GM12801 (cell line): ENCODE measurements around the gene CYREN.

Source experiments
- CTCF ChIP-seq: IDR thresholded peaks from one replicate; pipeline ENCODE4 v1.5.1; 2011; ENCODE audit warnings: control low read depth; ENCODE audit not compliant: insufficient read length; ENCODE audit errors: extremely low read depth

The CYREN gene

DNA sequence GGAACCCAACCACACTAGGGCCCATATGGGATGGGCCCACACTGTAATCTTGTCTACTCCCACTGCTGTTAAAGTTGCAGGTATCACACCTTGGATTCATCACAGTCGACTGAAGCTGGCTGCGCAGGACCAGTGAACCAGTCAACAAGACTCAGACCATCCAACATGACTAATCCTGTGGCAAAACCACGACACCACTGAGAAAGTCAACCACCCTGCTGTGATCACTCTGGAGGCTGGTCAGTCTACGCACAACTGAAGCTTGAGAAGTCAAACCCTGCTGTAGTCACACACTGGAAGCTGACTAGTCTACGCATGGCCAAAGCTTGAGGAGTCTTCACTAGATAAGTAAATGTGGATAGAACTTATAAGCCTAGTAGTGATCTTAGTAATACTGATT lies 9.6 kb upstream of the CYREN start:
- no peak for TF ChIP-seq CTCF

- TF ChIP-seq CTCF = no peak
Observed at GRCh38 chr7:135179321-135179925, 8.9 kb upstream of the CYREN start.

- no peak for TF ChIP-seq CTCF
Observed at GRCh38 chr7:135178364-135178763, 7.9 kb upstream of the CYREN start.

DNA sequence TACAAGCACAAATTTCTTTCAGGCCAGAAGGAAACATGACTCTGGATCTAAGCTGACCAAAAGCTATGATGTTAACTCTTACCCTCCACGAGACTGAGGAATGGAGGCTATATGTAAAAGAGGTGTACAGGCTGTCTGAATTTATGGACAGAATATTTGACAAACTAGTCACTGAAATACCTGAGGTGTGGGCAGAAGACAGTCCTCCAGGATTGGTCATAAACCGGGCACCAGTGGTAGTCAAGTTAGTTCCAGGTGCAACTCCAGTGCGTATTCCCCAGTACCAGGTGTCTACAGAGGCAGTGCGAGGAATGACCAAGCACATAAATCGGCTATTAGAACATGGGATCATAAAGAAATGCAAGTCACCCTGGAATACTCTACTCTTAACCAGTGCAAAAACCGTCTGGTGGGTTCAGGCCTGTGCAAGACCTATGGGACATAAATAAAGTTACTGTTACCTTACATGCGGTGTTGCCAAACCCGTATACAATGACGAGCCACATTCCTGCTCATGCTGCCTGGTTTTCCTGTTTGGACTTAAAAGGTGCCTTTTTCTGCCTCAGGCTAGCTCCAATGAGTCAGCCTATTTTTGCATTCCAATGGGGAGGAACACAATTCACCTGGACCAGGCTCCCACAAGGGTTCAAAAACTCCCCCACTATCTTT lies 6.7 kb upstream of the CYREN start:
- no peak for TF ChIP-seq CTCF

- TF ChIP-seq CTCF = no peak
Observed at GRCh38 chr7:135175931-135176330, 5.4 kb upstream of the CYREN start.

- no peak for TF ChIP-seq CTCF
Observed at GRCh38 chr7:135174941-135175340, 4.4 kb upstream of the CYREN start.

DNA sequence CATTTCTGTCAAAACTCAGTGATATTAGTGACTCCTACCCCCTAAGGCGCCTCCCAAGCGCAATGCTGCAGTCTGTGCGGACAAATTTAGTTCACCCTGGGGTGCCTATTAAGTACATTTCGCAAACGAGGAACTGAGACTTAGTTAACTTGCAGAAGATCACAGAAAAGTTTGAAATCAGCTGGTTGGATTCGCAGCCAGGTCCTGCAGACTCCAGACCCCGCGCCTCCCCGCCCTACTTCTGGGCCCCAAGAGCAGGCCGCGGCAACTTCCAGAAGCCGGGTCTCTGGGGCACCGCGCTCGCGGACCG lies 588 bp downstream of the CYREN start:
- TF ChIP-seq CTCF = no peak
